ENCODE data around the gene GFRA1. TPM values are rescaled to one million over a fixed set of nuclear protein-coding genes. Genes with fewer than 3 reads are reported as not detected.

The GFRA1 gene
- total and polyA plus RNA-seq, 2 donors (not counting 1 experiment from before 2014, with no cell fraction given) = 6.3 to 29.6 TPM

DNA sequence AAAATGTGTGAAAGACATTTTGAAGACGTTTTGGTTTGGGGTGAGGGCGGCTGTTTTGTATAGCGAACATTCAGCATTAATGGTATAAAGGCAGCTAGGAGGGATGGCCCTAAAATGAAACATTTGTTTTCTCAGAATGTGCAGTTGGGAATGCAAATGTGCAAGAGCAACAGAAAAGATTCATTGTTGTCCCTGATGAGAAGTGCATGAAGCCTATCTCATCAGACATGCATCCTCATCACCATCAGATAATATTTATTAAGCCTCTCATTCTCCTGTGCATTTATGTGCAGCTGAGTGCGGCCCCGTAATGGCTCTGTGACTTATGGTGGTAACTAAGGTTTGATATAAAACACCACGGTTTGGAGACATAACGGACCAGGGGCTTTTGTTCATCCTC is 199.5 kb downstream of the GFRA1 start:
- Histone ChIP-seq H3K36me3 (ENCODE audit: control insufficient read depth, insufficient read depth, low read length) (no peaks in the 10 kb centered on the region), H3K79me2 (ENCODE audit: control insufficient read depth, insufficient read depth, low read length) (no peaks in the 10 kb centered on the region), H3K4me3 (replicated peaks in 1 of 4; ENCODE audit: control extremely low read depth in 1 of 4, insufficient read depth in 1 of 4, low read depth in 3 of 4, low read length in 4 of 4) (no peak overlapping the region), H3K9ac (ENCODE audit: insufficient read depth, low read length) (no peak overlapping the region), H3K4me2 (ENCODE audit: extremely low read depth, insufficient read depth, low read length) (no peak overlapping the region), H4K20me1 (ENCODE audit: control insufficient read depth, extremely low read depth, insufficient read depth, low read length) (no peaks in the 10 kb centered on the region), H3K27me3 (ENCODE audit: control insufficient read depth, insufficient read depth, low read length) (no peaks in the 10 kb centered on the region), H3K4me1 (ENCODE audit: control insufficient read depth, extremely low read depth, insufficient read depth, low read length) (no peaks in the 10 kb centered on the region), H3K9me3 (ENCODE audit: control insufficient read depth, insufficient read depth, low read depth, low read length) (no peaks in the 10 kb centered on the region), H2AFZ (ENCODE audit: low read length) (no peak overlapping the region), H3K27ac (ENCODE audit: insufficient read depth, low read length) (no peak overlapping the region)
- no peak for DNase-seq (ENCODE audit: low read depth in 2 of 2)
- TF ChIP-seq EZH2 (IDR thresholded peaks at IDR 0.05; ENCODE audit: low read length, missing control alignments) = no peak
- TF ChIP-seq, protein P1, sequence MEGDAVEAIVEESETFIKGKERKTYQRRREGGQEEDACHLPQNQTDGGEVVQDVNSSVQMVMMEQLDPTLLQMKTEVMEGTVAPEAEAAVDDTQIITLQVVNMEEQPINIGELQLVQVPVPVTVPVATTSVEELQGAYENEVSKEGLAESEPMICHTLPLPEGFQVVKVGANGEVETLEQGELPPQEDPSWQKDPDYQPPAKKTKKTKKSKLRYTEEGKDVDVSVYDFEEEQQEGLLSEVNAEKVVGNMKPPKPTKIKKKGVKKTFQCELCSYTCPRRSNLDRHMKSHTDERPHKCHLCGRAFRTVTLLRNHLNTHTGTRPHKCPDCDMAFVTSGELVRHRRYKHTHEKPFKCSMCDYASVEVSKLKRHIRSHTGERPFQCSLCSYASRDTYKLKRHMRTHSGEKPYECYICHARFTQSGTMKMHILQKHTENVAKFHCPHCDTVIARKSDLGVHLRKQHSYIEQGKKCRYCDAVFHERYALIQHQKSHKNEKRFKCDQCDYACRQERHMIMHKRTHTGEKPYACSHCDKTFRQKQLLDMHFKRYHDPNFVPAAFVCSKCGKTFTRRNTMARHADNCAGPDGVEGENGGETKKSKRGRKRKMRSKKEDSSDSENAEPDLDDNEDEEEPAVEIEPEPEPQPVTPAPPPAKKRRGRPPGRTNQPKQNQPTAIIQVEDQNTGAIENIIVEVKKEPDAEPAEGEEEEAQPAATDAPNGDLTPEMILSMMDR (conservative IDR thresholded peaks at IDR 0.05 in 1 of 2, IDR thresholded peaks at IDR 0.05 in 1 of 2; ENCODE audit: low read depth in 1 of 2, low read length in 2 of 2) = no peak

DNA sequence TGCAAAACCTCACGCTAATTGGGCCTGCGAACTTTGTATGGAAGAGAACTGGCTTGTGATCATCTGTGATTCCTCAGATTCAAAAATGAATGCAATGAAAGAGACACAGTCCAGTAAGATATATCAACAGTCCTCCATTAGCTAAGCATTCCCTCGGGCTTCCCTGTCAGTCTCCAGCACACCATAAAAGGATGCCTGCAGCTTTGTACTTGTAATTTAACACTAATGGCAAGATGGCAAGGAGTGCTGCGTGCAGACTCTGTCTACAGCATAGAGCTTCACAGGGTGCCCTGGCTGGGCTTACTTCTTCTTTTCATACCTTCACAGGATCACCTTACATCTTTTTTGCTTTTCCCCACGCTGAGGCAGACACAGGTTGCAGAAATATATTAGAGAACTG is 200.0 kb downstream of the GFRA1 start:
- no peak for DNase-seq (ENCODE audit: low read depth in 2 of 2)
- Histone ChIP-seq H3K79me2 (ENCODE audit: control insufficient read depth, insufficient read depth, low read length) (no peaks in the 10 kb centered on the region), H3K27me3 (ENCODE audit: control insufficient read depth, insufficient read depth, low read length) (no peaks in the 10 kb centered on the region), H3K9me3 (ENCODE audit: control insufficient read depth, insufficient read depth, low read depth, low read length) (no peaks in the 10 kb centered on the region), H3K4me3 (replicated peaks in 1 of 4; ENCODE audit: control extremely low read depth in 1 of 4, insufficient read depth in 1 of 4, low read depth in 3 of 4, low read length in 4 of 4) (no peak overlapping the region), H4K20me1 (ENCODE audit: control insufficient read depth, extremely low read depth, insufficient read depth, low read length) (no peaks in the 10 kb centered on the region), H2AFZ (ENCODE audit: low read length) (no peak overlapping the region), H3K4me2 (ENCODE audit: extremely low read depth, insufficient read depth, low read length) (no peak overlapping the region), H3K36me3 (ENCODE audit: control insufficient read depth, insufficient read depth, low read length) (no peaks in the 10 kb centered on the region), H3K27ac (ENCODE audit: insufficient read depth, low read length) (no peak overlapping the region), H3K9ac (ENCODE audit: insufficient read depth, low read length) (no peak overlapping the region), H3K4me1 (ENCODE audit: control insufficient read depth, extremely low read depth, insufficient read depth, low read length) (no peaks in the 10 kb centered on the region)
- TF ChIP-seq, protein P1 (conservative IDR thresholded peaks at IDR 0.05 in 1 of 2, IDR thresholded peaks at IDR 0.05 in 1 of 2; ENCODE audit: low read depth in 1 of 2, low read length in 2 of 2) = no peak
- TF ChIP-seq EZH2 (IDR thresholded peaks at IDR 0.05; ENCODE audit: low read length, missing control alignments) = no peak

DNA sequence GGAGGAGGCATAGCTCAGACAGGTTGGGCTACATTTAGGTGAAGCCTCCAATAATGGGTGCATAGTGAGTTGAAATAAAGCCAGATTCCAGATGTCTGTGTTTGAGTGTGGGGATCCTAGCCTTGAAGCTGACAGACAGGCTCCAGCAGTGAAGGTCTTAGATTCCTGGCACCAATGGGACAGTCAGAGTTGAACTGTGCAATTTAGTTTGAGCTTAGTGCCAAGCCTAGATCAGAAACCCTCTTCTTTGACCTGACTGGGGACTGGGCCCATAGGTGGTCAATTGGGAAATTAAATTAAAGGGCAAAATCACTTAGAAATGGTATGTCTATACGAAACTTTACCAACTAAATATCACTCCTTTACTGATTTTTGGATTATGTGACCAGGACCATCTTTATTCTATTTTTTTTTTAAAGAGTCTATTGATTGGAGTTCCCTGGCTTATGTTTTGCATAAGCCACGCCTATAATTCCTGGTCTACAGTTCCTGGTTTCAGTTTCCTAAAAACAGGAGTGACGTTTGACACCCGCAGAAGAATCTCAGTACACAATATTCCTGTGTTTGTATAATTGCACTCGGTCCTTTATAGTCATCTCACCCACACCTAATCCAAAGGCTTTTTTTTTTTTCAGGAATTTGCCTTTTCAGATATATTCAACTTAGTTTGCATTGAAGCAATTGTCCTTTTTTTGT is 201.4 kb downstream of the GFRA1 start:
- H2AFZ ChIP-seq (ENCODE audit: low read length) = no peak overlapping the region
- no peaks in the 10 kb centered on the region for H3K79me2 ChIP-seq (ENCODE audit: control insufficient read depth, insufficient read depth, low read length)
- no peak overlapping the region for H3K4me2 ChIP-seq (ENCODE audit: extremely low read depth, insufficient read depth, low read length)
- no peak overlapping the region for H3K27ac ChIP-seq (ENCODE audit: insufficient read depth, low read length)
- H3K4me3 ChIP-seq (replicated peaks in 1 of 4; ENCODE audit: control extremely low read depth in 1 of 4, insufficient read depth in 1 of 4, low read depth in 3 of 4, low read length in 4 of 4) = no peak overlapping the region
- no peaks in the 10 kb centered on the region for H3K36me3 ChIP-seq (ENCODE audit: control insufficient read depth, insufficient read depth, low read length)
- H3K9me3 ChIP-seq (ENCODE audit: control insufficient read depth, insufficient read depth, low read depth, low read length) = no peaks in the 10 kb centered on the region
- H3K4me1 ChIP-seq (ENCODE audit: control insufficient read depth, extremely low read depth, insufficient read depth, low read length) = no peaks in the 10 kb centered on the region
- DNase-seq (ENCODE audit: low read depth in 2 of 2) = no peak
- TF ChIP-seq, protein P1 (conservative IDR thresholded peaks at IDR 0.05 in 1 of 2, IDR thresholded peaks at IDR 0.05 in 1 of 2; ENCODE audit: low read depth in 1 of 2, low read length in 2 of 2) = no peak
- no peak for TF ChIP-seq EZH2 (IDR thresholded peaks at IDR 0.05; ENCODE audit: low read length, missing control alignments)
- H3K9ac ChIP-seq (ENCODE audit: insufficient read depth, low read length) = no peak overlapping the region
- H4K20me1 ChIP-seq (ENCODE audit: control insufficient read depth, extremely low read depth, insufficient read depth, low read length) = no peaks in the 10 kb centered on the region
- no peaks in the 10 kb centered on the region for H3K27me3 ChIP-seq (ENCODE audit: control insufficient read depth, insufficient read depth, low read length)
